B cell (primary cell): ENCODE results near the gene CHST11. TPM values are rescaled to one million over a fixed set of nuclear protein-coding genes. Genes with fewer than 3 reads are reported as not detected.

Experiments
- ATAC-seq: fragments of 200-7000 bp; cut with Tn5 transposase; one replicate; pipeline ENCODE4 v1.10.0; 2021; ENCODE audit warnings: low read depth, mild to moderate bottlenecking, moderate number of reproducible peaks, moderate library complexity
- CTCF ChIA-PET: fragments of 350-600 bp; sonication (Branson Sonifier 250); formaldehyde crosslinking; loops from one replicate; lab custom pipeline; 2021; ENCODE audit warnings: antibody characterized with exemption, inconsistent platforms; lab: Charles Lee
- POLR2A ChIA-PET: fragments of 350-600 bp; sonication (Branson Sonifier 250); formaldehyde crosslinking; loops from one replicate; lab custom pipeline; 2021; ENCODE audit warnings: antibody characterized with exemption; lab: Charles Lee
- DNase-seq: peaks from one replicate; pipeline ENCODE4 v3.0.0; 2013
- H2AFZ ChIP-seq: 2 replicates; pipeline ENCODE4 v1.6.1; 2012; ENCODE audit warnings: mild to moderate bottlenecking, low read depth, low read length; ENCODE audit not compliant: insufficient read depth, poor library complexity, severe bottlenecking
- H3K27ac ChIP-seq, 2 donors: 1 replicate in 1 of 2; 2 replicates in 1 of 2; pipeline ENCODE4 v1.5.1; 2012 to 2013; ENCODE audit warnings: low read length in 2 of 2, mild to moderate bottlenecking in 2 of 2, moderate library complexity in 1 of 2
- H3K27me3 ChIP-seq, 4 experiments: fragments of 200-600 bp in 1 of 4; sonication (generic) in 1 of 4; replicated peaks in 1 of 4; 1 replicate in 2 of 4; 2 replicates in 2 of 4; pipeline versions ENCODE4 v1.6.1 to v1.7.0; 2013 to 2016; ENCODE audit warnings: low read length in 3 of 4, mild to moderate bottlenecking in 2 of 4, mixed read lengths in 1 of 4, moderate library complexity in 1 of 4; ENCODE audit not compliant: insufficient read depth in 4 of 4, control insufficient read depth in 3 of 4; ENCODE audit errors: control extremely low read depth in 1 of 4
- H3K36me3 ChIP-seq, 2 experiments: replicated peaks in 1 of 2; 1 replicate in 1 of 2; 2 replicates in 1 of 2; pipeline versions ENCODE4 v1.6.1 to v1.7.1; 2013; ENCODE audit warnings: low read length in 1 of 2; ENCODE audit not compliant: insufficient read depth in 2 of 2, control insufficient read depth in 1 of 2; ENCODE audit errors: control extremely low read depth in 1 of 2, extremely low read depth in 1 of 2
- H3K4me1 ChIP-seq, 2 donors: fragments of 200-600 bp in 1 of 2; sonication (generic) in 1 of 2; 1 replicate in 1 of 2; 2 replicates in 1 of 2; pipeline versions ENCODE4 v1.5.1 to v1.6.1; 2013 to 2017; ENCODE audit warnings: low read length in 2 of 2; ENCODE audit not compliant: control insufficient read depth in 2 of 2, insufficient read depth in 2 of 2
- H3K4me2 ChIP-seq: replicated peaks from 2 replicates; pipeline ENCODE3; 2012; ENCODE audit warnings: mild to moderate bottlenecking, low read depth, low read length; ENCODE audit not compliant: poor library complexity, severe bottlenecking
- H3K4me3 ChIP-seq, 5 experiments: fragments of 200-600 bp in 1 of 5; sonication (generic) in 1 of 5; 1 replicate in 3 of 5; 2 replicates in 2 of 5; pipeline versions ENCODE4 v1.5.1 to v1.7.0; 2011 to 2016; ENCODE audit warnings: low read length in 4 of 5, mild to moderate bottlenecking in 4 of 5, low read depth in 2 of 5, control low read depth in 1 of 5, moderate library complexity in 1 of 5; ENCODE audit not compliant: insufficient read depth in 1 of 5; ENCODE audit errors: control extremely low read depth in 1 of 5, extremely low read depth in 1 of 5
- H3K79me2 ChIP-seq: fragments of 200-600 bp; sonication (generic); one replicate; pipeline ENCODE4 v1.6.0; 2016; ENCODE audit warnings: low read length; ENCODE audit not compliant: control insufficient read depth, insufficient read depth
- H3K9ac ChIP-seq: fragments of 200-600 bp; sonication (generic); 2 replicates; pipeline ENCODE4 v1.6.1; 2017; ENCODE audit warnings: mild to moderate bottlenecking, low read length, moderate library complexity
- H3K9me3 ChIP-seq, 3 donors: one replicate each; pipeline versions ENCODE4 v1.6.1 to v1.7.1; 2013; ENCODE audit warnings: low read length in 2 of 3; ENCODE audit not compliant: control insufficient read depth in 2 of 3, insufficient read depth in 1 of 3; ENCODE audit errors: control extremely low read depth in 1 of 3
- H4K20me1 ChIP-seq: 2 replicates; pipeline ENCODE4 v1.6.0; 2012; ENCODE audit warnings: mild to moderate bottlenecking, low read length; ENCODE audit not compliant: insufficient read depth, control insufficient read depth, poor library complexity, severe bottlenecking
- H3K27ac Mint-ChIP-seq: one replicate; pipeline ENCODE4 v1.8.0; 2021; ENCODE audit warnings: mixed read lengths
- H3K27me3 Mint-ChIP-seq: one replicate; pipeline ENCODE4 v1.8.0; 2021; ENCODE audit warnings: mixed read lengths
- H3K4me1 Mint-ChIP-seq: one replicate; pipeline ENCODE4 v1.8.0; 2021; ENCODE audit warnings: mixed read lengths
- H3K4me3 Mint-ChIP-seq: one replicate; pipeline ENCODE4 v1.8.0; 2021; ENCODE audit warnings: mixed read lengths
- H3K9me3 Mint-ChIP-seq: one replicate; pipeline ENCODE4 v1.8.0; 2022; ENCODE audit warnings: mixed read lengths; ENCODE audit not compliant: insufficient read depth
- EZH2 ChIP-seq: IDR thresholded peaks from 2 replicates; pipeline ENCODE4 v1.6.1; 2012; ENCODE audit warnings: borderline replicate concordance, low read depth, mild to moderate bottlenecking, moderate library complexity, low read length; ENCODE audit not compliant: insufficient read depth, poor library complexity, severe bottlenecking
- WGBS: methylation state at CpG from one replicate; pipeline ENCODE4 v1.1.5; 2013; ENCODE audit warnings: missing lambda C conversion rate; ENCODE audit not compliant: insufficient coverage; 5-methylcytosine and 5-hydroxymethylcytosine counted together
- intact Hi-C: fragments of 100-400 bp; cut with micrococcal nuclease; formaldehyde crosslinking; loops from one replicate; pipeline ENCODE4 v1.10.0; 2022
- polyA plus RNA-seq: library from polyadenylated mRNA; depleted of rRNA; stranded (reverse); fragments of >200 nt; gene quantifications from 2 replicates; pipeline ENCODE4 v1.2.3, GENCODE V29; 2012
- total RNA-seq, 2 donors: library from RNA; stranded (reverse); fragments of 120-200 nt in 1 of 2; gene quantifications; 1 replicate in 1 of 2; 2 replicates in 1 of 2; pipeline versions ENCODE4 v1.2.3 to v1.2.4, GENCODE V29; 2013 to 2022
- TF ChIP-seq, protein P1 (sequence below): fragments of 200-600 bp; IDR thresholded peaks from one replicate; pipeline ENCODE4 v1.8.0; 2022; ENCODE audit warnings: antibody characterized with exemption, mild to moderate bottlenecking

CHST11 gene
- total and polyA plus RNA-seq, 2 donors (not counting 1 experiment from before 2014, with no cell fraction given): 46.3 to 152 TPM

DNA sequence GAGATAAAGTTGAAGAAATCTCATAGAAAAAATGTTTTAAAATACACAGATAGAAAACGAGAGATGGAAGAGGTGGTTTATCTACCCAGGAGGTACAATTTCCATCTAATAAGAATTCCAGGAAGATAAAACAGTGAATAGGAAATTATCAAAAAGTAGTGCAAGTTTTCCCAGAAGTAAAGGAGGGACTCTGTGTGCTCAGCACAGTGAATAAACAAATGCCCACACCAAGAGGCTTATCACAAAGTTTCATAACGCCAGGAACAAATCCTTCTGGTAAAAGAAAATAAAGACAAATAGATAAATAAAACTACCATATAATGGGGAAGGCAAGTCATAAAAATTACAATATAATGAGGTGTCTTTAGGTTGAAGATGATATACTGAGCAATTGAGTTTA is 322.4 kb downstream of the CHST11 start:
- no peak overlapping the region for H3K9ac ChIP-seq
- no peaks in the 10 kb centered on the region for H4K20me1 ChIP-seq
- no peak overlapping the region for H3K4me2 ChIP-seq
- H3K9me3 ChIP-seq: peaks cover 0 to 21% (median 10%) of the 10 kb centered on the region in 3 donors
- ChIA-PET POLR2A (no interaction called here), CTCF (no interaction called here)
- no peak overlapping the region for H2AFZ ChIP-seq
- no CpG with 5 or more reads among the region's 2 CpGs for WGBS
- H3K79me2 ChIP-seq: no peaks in the 10 kb centered on the region
- no peak for ATAC-seq
- Mint-ChIP-seq H3K4me3 (no peak overlapping the region), H3K27me3 (peaks cover 36% of the 10 kb centered on the region), H3K4me1 (no peaks in the 10 kb centered on the region), H3K9me3 (peaks cover 13% of the 10 kb centered on the region), H3K27ac (no peak overlapping the region)
- no peak for TF ChIP-seq EZH2
- TF ChIP-seq, protein P1, sequence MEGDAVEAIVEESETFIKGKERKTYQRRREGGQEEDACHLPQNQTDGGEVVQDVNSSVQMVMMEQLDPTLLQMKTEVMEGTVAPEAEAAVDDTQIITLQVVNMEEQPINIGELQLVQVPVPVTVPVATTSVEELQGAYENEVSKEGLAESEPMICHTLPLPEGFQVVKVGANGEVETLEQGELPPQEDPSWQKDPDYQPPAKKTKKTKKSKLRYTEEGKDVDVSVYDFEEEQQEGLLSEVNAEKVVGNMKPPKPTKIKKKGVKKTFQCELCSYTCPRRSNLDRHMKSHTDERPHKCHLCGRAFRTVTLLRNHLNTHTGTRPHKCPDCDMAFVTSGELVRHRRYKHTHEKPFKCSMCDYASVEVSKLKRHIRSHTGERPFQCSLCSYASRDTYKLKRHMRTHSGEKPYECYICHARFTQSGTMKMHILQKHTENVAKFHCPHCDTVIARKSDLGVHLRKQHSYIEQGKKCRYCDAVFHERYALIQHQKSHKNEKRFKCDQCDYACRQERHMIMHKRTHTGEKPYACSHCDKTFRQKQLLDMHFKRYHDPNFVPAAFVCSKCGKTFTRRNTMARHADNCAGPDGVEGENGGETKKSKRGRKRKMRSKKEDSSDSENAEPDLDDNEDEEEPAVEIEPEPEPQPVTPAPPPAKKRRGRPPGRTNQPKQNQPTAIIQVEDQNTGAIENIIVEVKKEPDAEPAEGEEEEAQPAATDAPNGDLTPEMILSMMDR: no peak
- no peaks in the 10 kb centered on the region for H3K36me3 ChIP-seq
- no peak overlapping the region for H3K27ac ChIP-seq
- DNase-seq: no peak
- H3K4me3 ChIP-seq: no peak overlapping the region
- intact Hi-C loops: no loop called here
- no peaks in the 10 kb centered on the region for H3K4me1 ChIP-seq
- H3K27me3 ChIP-seq: peaks cover 0 to 4% (median 2%) of the 10 kb centered on the region in 4 experiments

DNA sequence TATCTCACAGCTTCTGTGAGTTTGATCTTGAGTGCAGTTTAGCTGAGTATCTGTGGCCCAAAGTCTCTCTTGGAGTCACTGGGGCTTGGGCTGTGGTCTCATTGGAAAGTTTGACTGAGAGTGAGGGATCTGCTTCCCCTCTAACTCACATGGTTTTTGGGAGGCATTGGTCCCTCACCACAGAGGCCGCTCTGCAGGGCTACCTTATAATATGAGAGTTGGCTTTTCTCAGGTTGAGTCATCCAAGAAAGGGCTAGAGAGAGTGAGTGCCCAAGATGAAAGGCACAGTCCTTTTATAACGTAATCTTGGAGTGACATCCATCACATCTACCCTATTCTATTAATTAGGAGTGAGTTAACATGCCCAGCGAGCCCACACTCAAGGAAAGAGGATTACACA is 325.5 kb downstream of the CHST11 start:
- Histone ChIP-seq H4K20me1 (no peaks in the 10 kb centered on the region), H3K9ac (no peak overlapping the region), H3K4me2 (no peak overlapping the region), H2AFZ (no peak overlapping the region), H3K79me2 (no peaks in the 10 kb centered on the region), H3K9me3 (peaks cover 0 to 21% (median 10%) of the 10 kb centered on the region in 3 donors), H3K4me3 (no peak overlapping the region), H3K27me3 (peaks cover 0 to 4% (median 2%) of the 10 kb centered on the region in 4 experiments), H3K36me3 (no peaks in the 10 kb centered on the region), H3K27ac (no peak overlapping the region), H3K4me1 (no peaks in the 10 kb centered on the region)
- ATAC-seq (no peak), DNase-seq (no peak)
- H3K4me3 Mint-ChIP-seq: no peak overlapping the region
- POLR2A ChIA-PET: no interaction called here
- no peak overlapping the region for H3K27ac Mint-ChIP-seq
- H3K4me1 Mint-ChIP-seq: no peaks in the 10 kb centered on the region
- H3K27me3 Mint-ChIP-seq: peaks cover 21% of the 10 kb centered on the region
- no peak for TF ChIP-seq EZH2
- TF ChIP-seq, protein P1: no peak
- CTCF ChIA-PET: no interaction called here
- WGBS: 100% methylated on average over 1 of the region's 3 CpGs
- intact Hi-C loops: no loop called here
- peaks cover 13% of the 10 kb centered on the region for H3K9me3 Mint-ChIP-seq
